ENCODE results near the gene CIDEC. TPM values are rescaled to one million over a fixed set of nuclear protein-coding genes. Genes with fewer than 3 reads are reported as not detected.
"Not testable (repeated sequence)": the region's sequence is repeated elsewhere in the genome, so short reads cannot be mapped to it uniquely, and the experiment has no call there.

The CIDEC gene
- total and polyA plus RNA-seq, 2 of the 13 experiments (the other 11 are each of a cell fraction or from before 2014, with no cell fraction given) = 2.5 to 10.4 TPM

GRCh38 chr3:9852528-9852927 is 27.5 kb downstream of the CIDEC start:
- ATAC-seq (no peak), DNase-seq (ENCODE audit: low spot score) (no peak), FAIRE-seq (no peak)
- TF ChIP-seq ZNF639 (CRISPR knock-in tag; conservative IDR thresholded peaks at IDR 0.05) = no peak
- peak; percentile 30 for TF ChIP-seq STAG1 (CRISPR knock-in tag; IDR thresholded peaks at IDR 0.05)
- intact Hi-C loops (cut with micrococcal nuclease; ENCODE audit: unreplicated experiment) = no loop called here
- H3K4me1 ChIP-seq (ENCODE audit: insufficient read depth, low read length) = peaks cover 16% of the 10 kb centered on the region; the same call in 1 of the 2 replicates
- H3K4me3 ChIP-seq (replicated peaks in 1 of 3; ENCODE audit: insufficient read depth in 1 of 3, low read depth in 2 of 3, low read length in 3 of 3) = no peak overlapping the region
- H3K4me2 ChIP-seq (ENCODE audit: low read depth, low read length) = no peak overlapping the region
- no TSS peak for BruUV-seq (replicated peaks)
- in situ Hi-C loops (cut with HindIII; ENCODE audit: extremely low pct_ligation_motif_present, low pct_unique_long_range_greater_than_20kb) = no loop called here
- H3K9ac ChIP-seq (ENCODE audit: insufficient read depth, low read depth, low read length) = no peak overlapping the region
- CTCF ChIA-PET (ENCODE audit: low intra/inter-chr PET ratio, low total read pairs) = no interaction called here
- no peaks in the 10 kb centered on the region for H3K9me3 ChIP-seq (ENCODE audit: low read length)
- H3K27ac ChIP-seq (ENCODE audit: extremely low read length, insufficient read depth, low read length) = no peak overlapping the region
- POLR2A ChIA-PET = no interaction called here
- 75% methylated on average over 6 of the region's 6 CpGs for WGBS (ENCODE audit: low lambda C conversion rate)
- H3K36me3 ChIP-seq (replicated peaks in 1 of 2; ENCODE audit: control insufficient read depth in 1 of 2, insufficient read depth in 2 of 2, low read length in 2 of 2) = no peaks in the 10 kb centered on the region
- no peak overlapping the region for H2AFZ ChIP-seq (ENCODE audit: low read length)
- no peaks in the 10 kb centered on the region for H3K79me2 ChIP-seq (ENCODE audit: insufficient read depth, low read length)
- H3K27me3 ChIP-seq (ENCODE audit: control insufficient read depth in 1 of 2, insufficient read depth in 2 of 2, low read length in 2 of 2) = peaks cover 2 to 20% of the 10 kb centered on the region in 2 experiments; a peak in 1 of 5 replicates
- no peaks in the 10 kb centered on the region for H4K20me1 ChIP-seq (ENCODE audit: insufficient read depth, low read length)

GRCh38 chr3:9851926-9852325 is 28.1 kb downstream of the CIDEC start:
- FAIRE-seq; H3K4me2 ChIP-seq (ENCODE audit: low read depth, low read length); BruUV-seq (replicated peaks); H3K27ac ChIP-seq (ENCODE audit: extremely low read length, insufficient read depth, low read length); H2AFZ ChIP-seq (ENCODE audit: low read length); H3K4me3 ChIP-seq (replicated peaks in 1 of 3; ENCODE audit: insufficient read depth in 1 of 3, low read depth in 2 of 3, low read length in 3 of 3); POLR2A ChIA-PET; intact Hi-C loops (cut with micrococcal nuclease; ENCODE audit: unreplicated experiment); H3K9ac ChIP-seq (ENCODE audit: insufficient read depth, low read depth, low read length); in situ Hi-C loops (cut with HindIII; ENCODE audit: extremely low pct_ligation_motif_present, low pct_unique_long_range_greater_than_20kb); CTCF ChIA-PET (ENCODE audit: low intra/inter-chr PET ratio, low total read pairs); H3K9me3 ChIP-seq (ENCODE audit: low read length); H4K20me1 ChIP-seq (ENCODE audit: insufficient read depth, low read length); H3K36me3 ChIP-seq (replicated peaks in 1 of 2; ENCODE audit: control insufficient read depth in 1 of 2, insufficient read depth in 2 of 2, low read length in 2 of 2); DNase-seq (ENCODE audit: low spot score); ATAC-seq; H3K79me2 ChIP-seq (ENCODE audit: insufficient read depth, low read length): not testable (repeated sequence)
- peaks cover 16% of the 10 kb centered on the region; the same call in 1 of the 2 replicates for H3K4me1 ChIP-seq (ENCODE audit: insufficient read depth, low read length)
- H3K27me3 ChIP-seq (ENCODE audit: control insufficient read depth in 1 of 2, insufficient read depth in 2 of 2, low read length in 2 of 2) = peaks cover 2 to 20% of the 10 kb centered on the region in 2 experiments; a peak in 1 of 5 replicates
- WGBS (ENCODE audit: low lambda C conversion rate) = 43% methylated on average over 6 of the region's 6 CpGs

- H3K27me3 ChIP-seq (ENCODE audit: control insufficient read depth in 1 of 2, insufficient read depth in 2 of 2, low read length in 2 of 2) = peaks cover 0 to 20% of the 10 kb centered on the region in 2 experiments; a peak in 1 of 5 replicates
- H3K79me2 ChIP-seq (ENCODE audit: insufficient read depth, low read length); POLR2A ChIA-PET; H2AFZ ChIP-seq (ENCODE audit: low read length); H3K36me3 ChIP-seq (replicated peaks in 1 of 2; ENCODE audit: control insufficient read depth in 1 of 2, insufficient read depth in 2 of 2, low read length in 2 of 2); H3K4me3 ChIP-seq (replicated peaks in 1 of 3; ENCODE audit: insufficient read depth in 1 of 3, low read depth in 2 of 3, low read length in 3 of 3); intact Hi-C loops (cut with micrococcal nuclease; ENCODE audit: unreplicated experiment); H3K9me3 ChIP-seq (ENCODE audit: low read length); H3K27ac ChIP-seq (ENCODE audit: extremely low read length, insufficient read depth, low read length); H3K4me2 ChIP-seq (ENCODE audit: low read depth, low read length); in situ Hi-C loops (cut with HindIII; ENCODE audit: extremely low pct_ligation_motif_present, low pct_unique_long_range_greater_than_20kb); ATAC-seq; H3K9ac ChIP-seq (ENCODE audit: insufficient read depth, low read depth, low read length); H4K20me1 ChIP-seq (ENCODE audit: insufficient read depth, low read length); BruUV-seq (replicated peaks); DNase-seq (ENCODE audit: low spot score); FAIRE-seq; CTCF ChIA-PET (ENCODE audit: low intra/inter-chr PET ratio, low total read pairs): not testable (repeated sequence)
- 30% methylated on average over 6 of the region's 6 CpGs for WGBS (ENCODE audit: low lambda C conversion rate)
- peaks cover 16% of the 10 kb centered on the region; the same call in 1 of the 2 replicates for H3K4me1 ChIP-seq (ENCODE audit: insufficient read depth, low read length)
Measured at GRCh38 chr3:9851383-9851782, 28.7 kb downstream of the CIDEC start.

Data from HepG2 (cell line).